ENCODE results near the gene SCAMP4.

The SCAMP4 gene

GRCh38 chr19:1866693-1867348 is 38.4 kb upstream of the SCAMP4 start:
- peaks cover 44% of the 10 kb centered on the region for H3K79me2 ChIP-seq (ENCODE audit: insufficient read depth, low read length)
- H3K4me1 ChIP-seq (ENCODE audit: insufficient read depth, low read length): peaks cover 22% of the 10 kb centered on the region
- no peak overlapping the region for H3K4me2 ChIP-seq (ENCODE audit: insufficient read depth, low read length)
- DNase-seq (no peak), ATAC-seq (ENCODE audit: insufficient read depth, low read depth) (no peak)
- peaks cover 16% of the 10 kb centered on the region for H4K20me1 ChIP-seq (ENCODE audit: insufficient read depth, low read length)
- H3K9me3 ChIP-seq (ENCODE audit: insufficient read depth, low read length, severe bottlenecking): no peaks in the 10 kb centered on the region
- no peak overlapping the region for H3K27ac ChIP-seq (ENCODE audit: low read length)
- no peaks in the 10 kb centered on the region for H3K27me3 ChIP-seq (ENCODE audit: insufficient read depth, low read length, poor library complexity)
- no peak overlapping the region for H3K9ac ChIP-seq (ENCODE audit: low read depth, low read length)
- TF ChIP-seq CTCF (IDR thresholded peaks at IDR 0.05; ENCODE audit: borderline replicate concordance, extremely low read depth, low read length, poor library complexity, severe bottlenecking) (no peak), EZH2 (IDR thresholded peaks at IDR 0.05; ENCODE audit: borderline replicate concordance, low read depth, low read length, severe bottlenecking) (no peak)
- H2AFZ ChIP-seq (ENCODE audit: low read depth, low read length): no peak overlapping the region
- H3K4me3 ChIP-seq (ENCODE audit: low read depth in 1 of 2, low read length in 2 of 2): no peak overlapping the region
- H3K36me3 ChIP-seq (ENCODE audit: insufficient read depth, low read length): peaks cover 5% of the 10 kb centered on the region

GRCh38 chr19:1867349-1867724 is 37.9 kb upstream of the SCAMP4 start:
- H3K9ac ChIP-seq (ENCODE audit: low read depth, low read length): no peak overlapping the region
- H3K4me2 ChIP-seq (ENCODE audit: insufficient read depth, low read length): no peak overlapping the region
- DNase-seq (no peak), ATAC-seq (ENCODE audit: insufficient read depth, low read depth) (no peak)
- H3K4me1 ChIP-seq (ENCODE audit: insufficient read depth, low read length): peaks cover 17% of the 10 kb centered on the region
- no peaks in the 10 kb centered on the region for H3K9me3 ChIP-seq (ENCODE audit: insufficient read depth, low read length, severe bottlenecking)
- no peak overlapping the region for H3K27ac ChIP-seq (ENCODE audit: low read length)
- H3K27me3 ChIP-seq (ENCODE audit: insufficient read depth, low read length, poor library complexity): no peaks in the 10 kb centered on the region
- H3K36me3 ChIP-seq (ENCODE audit: insufficient read depth, low read length): peaks cover 7% of the 10 kb centered on the region
- H3K79me2 ChIP-seq (ENCODE audit: insufficient read depth, low read length): peaks cover 43% of the 10 kb centered on the region
- no peak overlapping the region for H3K4me3 ChIP-seq (ENCODE audit: low read depth in 1 of 2, low read length in 2 of 2)
- no peak overlapping the region for H2AFZ ChIP-seq (ENCODE audit: low read depth, low read length)
- H4K20me1 ChIP-seq (ENCODE audit: insufficient read depth, low read length): peaks cover 13% of the 10 kb centered on the region
- TF ChIP-seq EZH2 (IDR thresholded peaks at IDR 0.05; ENCODE audit: borderline replicate concordance, low read depth, low read length, severe bottlenecking): no peak
- no peak for TF ChIP-seq CTCF (IDR thresholded peaks at IDR 0.05; ENCODE audit: borderline replicate concordance, extremely low read depth, low read length, poor library complexity, severe bottlenecking)

- Histone ChIP-seq H3K27ac (ENCODE audit: low read length) (no peak overlapping the region), H3K36me3 (ENCODE audit: insufficient read depth, low read length) (peaks cover 22% of the 10 kb centered on the region), H3K79me2 (ENCODE audit: insufficient read depth, low read length) (peaks cover 53% of the 10 kb centered on the region), H3K4me3 (ENCODE audit: low read depth in 1 of 2, low read length in 2 of 2) (no peak overlapping the region), H4K20me1 (ENCODE audit: insufficient read depth, low read length) (peaks cover 26% of the 10 kb centered on the region), H3K9me3 (ENCODE audit: insufficient read depth, low read length, severe bottlenecking) (no peaks in the 10 kb centered on the region), H3K4me2 (ENCODE audit: insufficient read depth, low read length) (no peak overlapping the region), H2AFZ (ENCODE audit: low read depth, low read length) (no peak overlapping the region), H3K9ac (ENCODE audit: low read depth, low read length) (no peak overlapping the region), H3K4me1 (ENCODE audit: insufficient read depth, low read length) (peaks cover 28% of the 10 kb centered on the region), H3K27me3 (ENCODE audit: insufficient read depth, low read length, poor library complexity) (no peaks in the 10 kb centered on the region)
- ATAC-seq (ENCODE audit: insufficient read depth, low read depth): no peak
- no peak for DNase-seq
- TF ChIP-seq CTCF (IDR thresholded peaks at IDR 0.05; ENCODE audit: borderline replicate concordance, extremely low read depth, low read length, poor library complexity, severe bottlenecking) (no peak), EZH2 (IDR thresholded peaks at IDR 0.05; ENCODE audit: borderline replicate concordance, low read depth, low read length, severe bottlenecking) (no peak)
Measured at GRCh38 chr19:1868971-1869370, 36.2 kb upstream of the SCAMP4 start.

Data from DND-41 (cell line).